SW 1271 (cell line): ENCODE measurements around the gene ROPN1B.
"Not testable (repeated sequence)": the region's sequence is repeated elsewhere in the genome, so short reads cannot be mapped to it uniquely, and the experiment has no call there.

ENCODE experiments used
- DNase-seq, 2 experiments: peaks; one replicate each; lab custom pipeline; 2025; lab: John Stamatoyannopoulos, UW

ROPN1B gene

DNA sequence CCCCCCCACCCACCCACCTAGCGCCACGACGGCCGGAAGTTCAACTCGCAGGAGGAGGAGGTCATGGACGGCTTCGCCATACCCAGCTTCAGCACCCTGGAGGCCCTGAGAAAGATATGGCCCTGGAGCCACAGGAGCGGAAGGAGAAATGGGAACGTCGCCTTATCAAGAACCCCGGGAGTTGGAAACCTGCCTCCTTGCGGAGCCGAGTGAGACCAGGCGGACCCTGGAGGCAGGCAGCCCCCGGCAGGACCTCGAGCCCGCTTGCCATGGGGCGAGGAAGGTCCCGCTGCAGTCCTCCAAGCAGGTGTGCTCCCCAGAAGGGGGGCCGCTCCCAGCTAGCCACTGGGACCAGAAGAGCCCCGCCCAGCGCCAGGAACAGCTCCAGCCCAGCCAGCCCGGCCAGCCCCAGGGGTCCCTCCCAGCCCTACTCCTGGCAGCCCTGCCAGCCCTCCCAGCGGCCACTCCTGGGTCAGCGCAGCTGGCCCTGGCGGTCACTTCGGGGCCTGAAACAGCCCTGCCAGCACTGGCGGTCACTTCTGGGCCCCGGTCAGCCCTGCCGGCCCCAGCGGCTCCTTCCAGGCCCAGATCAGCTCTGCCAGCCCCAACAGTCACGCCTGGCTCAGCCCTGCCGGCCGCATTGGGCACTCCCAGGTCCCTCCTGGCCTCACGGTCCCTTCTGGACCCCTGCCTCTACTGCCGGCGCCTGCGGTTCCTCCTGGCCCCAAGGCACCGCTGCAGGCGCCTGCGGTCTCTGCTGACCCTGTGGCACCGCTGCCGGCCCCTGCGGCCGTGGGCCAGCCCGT is 10.3 kb upstream of the ROPN1B start:
- DNase-seq, result no peak

- no peak for DNase-seq
Observed at GRCh38 chr3:125959317-125960065, 9.5 kb upstream of the ROPN1B start.

DNA sequence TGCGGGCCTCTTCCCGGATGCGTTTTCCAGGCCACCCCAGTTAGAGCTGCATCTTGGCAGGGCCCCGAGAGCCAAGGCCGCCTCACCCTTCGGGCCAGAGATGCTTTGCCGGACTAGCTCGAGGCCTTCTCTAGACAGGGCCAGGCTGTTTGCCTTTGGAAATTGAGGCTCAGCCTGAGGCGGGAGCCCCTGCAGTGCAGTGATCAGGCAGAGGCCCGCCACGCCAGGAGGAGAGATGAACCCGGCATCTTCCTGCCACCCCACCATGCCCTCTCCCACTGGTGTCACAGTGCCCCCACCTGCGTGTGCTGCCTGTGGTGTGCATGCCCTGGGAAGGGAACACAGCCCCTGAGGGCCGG is 8.9 kb upstream of the ROPN1B start:
- no peak for DNase-seq

DNA sequence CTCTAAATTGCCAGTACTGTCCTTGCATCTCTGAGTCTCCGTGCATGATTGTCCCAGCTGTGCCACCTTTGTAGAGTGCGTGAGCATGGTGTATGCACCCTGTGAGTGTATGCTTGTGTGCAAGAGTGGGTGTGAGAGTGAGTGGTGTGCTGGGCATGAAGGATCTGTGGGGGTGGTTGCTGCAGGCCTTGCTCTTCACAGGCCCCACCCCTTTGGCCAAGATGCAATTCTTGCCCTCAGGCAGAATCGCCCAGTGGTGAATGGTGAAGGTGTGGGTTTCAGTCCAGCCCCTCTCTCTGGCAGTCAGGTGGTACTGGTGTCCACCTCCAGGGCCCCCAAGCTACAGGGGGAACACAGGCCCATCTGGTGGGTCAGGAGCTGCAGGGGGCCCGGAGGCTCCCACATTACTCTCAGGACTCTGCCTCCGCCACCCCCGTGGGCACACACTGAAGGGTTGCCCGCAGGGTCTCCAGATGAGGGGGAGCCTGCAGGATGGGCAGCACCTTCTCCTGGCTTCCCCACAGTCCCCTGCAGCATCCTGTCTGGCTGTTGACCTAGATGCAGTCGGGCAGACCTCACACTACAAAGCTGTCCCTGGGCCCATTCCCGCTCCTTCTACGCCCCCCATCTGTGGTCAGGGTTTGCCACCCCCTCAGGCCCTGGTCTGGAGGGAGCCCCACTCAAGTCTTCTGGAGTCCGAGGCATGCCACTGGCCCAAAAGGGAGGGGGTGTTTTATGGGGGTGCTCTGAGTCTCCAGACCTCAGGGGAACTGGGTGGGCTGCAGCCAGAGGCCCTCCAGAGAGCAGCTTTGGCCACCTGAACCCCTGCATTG is 8.3 kb upstream of the ROPN1B start:
- DNase-seq, result no peak

- DNase-seq, result no peak
Observed at GRCh38 chr3:125961289-125961589, 7.7 kb upstream of the ROPN1B start.

GRCh38 chr3:125963834-125964233 is 5.1 kb upstream of the ROPN1B start:
- DNase-seq, result not testable (repeated sequence)

DNA sequence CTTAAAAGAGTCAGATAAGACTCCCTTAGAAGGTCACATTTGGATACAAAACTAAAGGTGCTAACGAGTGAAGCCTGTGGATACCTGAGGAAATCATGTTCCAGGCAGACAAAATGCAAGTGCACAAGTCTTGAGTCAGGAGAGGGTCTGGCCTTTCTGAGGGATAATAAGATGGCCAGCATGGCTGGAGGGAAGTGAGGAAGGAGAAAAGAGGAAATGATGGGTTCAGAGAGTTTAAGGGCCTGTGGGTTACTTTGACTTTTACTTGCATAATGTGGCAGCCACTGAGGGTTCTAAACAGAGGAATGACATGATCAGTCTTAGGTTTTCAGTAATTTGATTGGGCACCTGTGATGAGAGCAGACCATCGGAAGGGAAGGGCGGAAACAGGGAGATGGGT is 3.5 kb upstream of the ROPN1B start:
- no peak for DNase-seq

- no peak for DNase-seq
Observed at GRCh38 chr3:125967156-125967555, 1.8 kb upstream of the ROPN1B start.

DNA sequence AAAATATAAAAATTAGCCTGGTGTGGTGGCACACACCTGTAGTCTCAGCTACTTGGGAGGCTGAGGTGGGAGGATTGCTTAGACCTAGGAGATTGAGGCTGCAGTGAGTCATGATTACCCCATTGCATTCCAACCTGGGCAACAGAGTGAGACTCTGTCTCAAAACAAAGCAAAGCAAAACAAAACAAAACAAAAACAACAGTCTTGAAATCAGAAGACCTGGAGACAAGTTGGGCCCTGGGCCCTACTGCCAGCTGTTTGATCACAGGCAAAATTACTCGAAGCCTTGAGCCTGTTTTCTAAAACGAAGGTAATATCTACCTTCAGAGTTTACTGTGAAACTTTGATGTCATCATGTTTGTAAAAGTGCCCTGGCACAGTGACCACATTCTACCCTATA is 857 bp upstream of the ROPN1B start:
- not testable (repeated sequence) for DNase-seq

DNA sequence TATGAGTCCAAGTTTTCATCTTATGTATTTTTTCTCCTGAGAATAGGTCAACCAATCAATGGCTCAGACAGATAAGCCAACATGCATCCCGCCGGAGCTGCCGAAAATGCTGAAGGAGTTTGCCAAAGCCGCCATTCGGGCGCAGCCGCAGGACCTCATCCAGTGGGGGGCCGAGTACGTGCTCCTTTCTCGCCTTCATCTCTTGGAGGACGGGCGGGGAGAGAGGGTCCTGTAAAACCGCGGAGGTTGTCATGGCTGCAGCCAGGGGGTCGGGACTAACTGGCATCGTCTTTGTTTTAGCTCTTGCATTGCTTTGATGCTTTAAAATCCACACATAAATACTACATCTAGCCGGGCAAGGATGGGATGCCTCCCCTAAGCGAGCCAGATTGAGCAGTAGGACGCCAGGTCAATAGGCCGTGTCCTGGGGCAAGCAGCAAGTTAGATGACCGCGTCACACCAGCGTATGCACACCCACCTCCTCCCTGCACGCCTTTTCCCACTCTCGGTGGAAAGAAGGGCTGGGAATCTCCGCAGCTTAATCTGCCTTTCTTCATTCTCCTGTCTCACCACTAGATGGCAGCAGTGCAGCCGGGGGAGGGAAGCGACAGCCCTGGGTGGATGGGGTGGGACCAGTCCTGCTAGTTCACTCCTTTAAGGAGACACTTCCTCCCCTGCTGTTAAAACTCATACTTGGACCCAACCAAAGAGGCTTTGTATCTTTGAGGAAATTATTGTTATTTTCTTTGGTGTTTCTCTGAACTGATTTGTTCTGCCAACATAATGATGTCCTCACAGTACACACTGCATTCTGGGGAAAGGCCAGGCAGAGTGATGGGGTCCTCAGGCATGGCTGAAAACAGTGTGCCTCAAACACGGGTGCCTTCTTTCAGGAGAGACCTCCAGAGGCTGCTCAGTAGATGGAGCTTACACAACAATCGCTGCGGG is 3.3 kb downstream of the ROPN1B start:
- DNase-seq, result peak in 1 of 2 experiments; percentile 44

GRCh38 chr3:125975245-125976002 is 6.4 kb downstream of the ROPN1B start:
- not testable (repeated sequence) for DNase-seq

DNA sequence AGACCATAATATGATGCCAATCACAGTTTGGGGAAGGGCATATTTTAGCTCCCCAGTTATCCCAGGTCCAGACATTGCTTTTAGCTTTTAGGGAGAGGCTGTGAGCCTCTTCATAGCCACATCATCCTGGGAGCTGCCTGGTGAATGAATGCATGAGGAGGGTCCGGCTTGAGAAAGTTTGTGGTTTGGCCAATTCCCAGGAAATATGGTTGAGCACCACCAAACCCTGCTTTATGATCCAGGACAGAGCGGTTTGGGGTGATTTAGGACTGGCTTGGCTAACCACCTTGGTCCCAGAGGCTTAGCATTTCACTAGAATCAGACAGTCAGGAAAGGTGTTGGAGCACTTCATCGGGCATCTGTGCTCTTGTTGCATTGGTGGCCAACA is 7.0 kb downstream of the ROPN1B start:
- DNase-seq, result not testable (repeated sequence)

DNA sequence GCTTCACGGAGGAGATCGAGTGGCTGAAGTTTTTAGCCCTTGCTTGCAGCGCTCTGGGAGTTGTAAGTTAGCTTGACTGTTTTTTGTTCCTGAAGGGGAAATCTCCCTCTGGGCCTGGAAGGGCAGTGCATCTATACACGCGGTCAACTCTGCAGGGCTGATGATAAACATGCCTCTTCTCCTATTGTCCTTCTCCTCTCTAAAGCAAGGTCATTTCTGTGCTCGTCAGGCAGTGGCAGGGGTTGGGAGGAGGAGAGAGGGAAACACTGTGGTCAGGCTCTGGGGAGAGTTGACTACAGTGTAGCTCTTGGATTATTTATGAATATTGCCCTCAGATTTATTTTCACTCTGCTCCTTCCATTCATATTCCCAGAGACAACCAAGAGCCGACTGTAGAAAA is 8.1 kb downstream of the ROPN1B start:
- DNase-seq, result not testable (repeated sequence)

GRCh38 chr3:125984951-125985350 is 16.0 kb downstream of the ROPN1B start:
- DNase-seq, result not testable (repeated sequence)

DNA sequence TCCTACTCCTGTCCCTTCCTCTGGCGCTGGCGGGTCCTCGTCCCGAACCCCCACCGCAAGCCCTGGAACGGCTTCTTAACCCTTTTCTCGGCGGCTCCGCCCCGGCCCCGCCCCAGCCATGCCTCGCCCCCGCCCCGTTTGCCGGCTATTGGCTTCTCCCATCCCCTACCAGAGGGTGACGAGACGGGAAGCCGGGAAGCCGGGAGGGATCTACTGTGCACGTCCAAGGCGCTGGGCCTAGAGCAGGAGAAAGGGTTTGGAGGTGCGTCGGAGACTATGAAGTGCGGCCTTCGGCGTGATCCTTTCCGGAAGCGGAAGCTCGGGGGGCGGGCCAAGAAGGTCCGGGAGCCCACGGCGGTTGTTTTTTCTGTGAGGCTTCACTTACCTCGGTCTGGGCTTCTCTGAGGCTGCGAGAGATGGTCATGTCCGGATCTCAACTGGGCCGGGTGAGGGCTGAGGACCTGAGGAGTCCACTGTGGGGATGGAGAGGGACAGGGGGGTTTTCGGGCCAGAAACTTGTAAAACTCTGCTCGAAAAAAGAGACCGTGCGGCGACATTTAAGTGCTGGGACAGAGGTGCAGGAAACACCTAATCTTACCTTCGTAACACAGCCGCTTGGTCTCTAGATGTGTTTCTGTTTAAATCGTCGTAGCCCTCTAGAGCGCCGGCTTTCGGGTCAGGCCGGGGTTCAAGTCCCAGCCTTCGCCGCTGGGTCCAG is 21.4 kb downstream of the ROPN1B start:
- DNase-seq, result peak; percentile 79 to 89

DNA sequence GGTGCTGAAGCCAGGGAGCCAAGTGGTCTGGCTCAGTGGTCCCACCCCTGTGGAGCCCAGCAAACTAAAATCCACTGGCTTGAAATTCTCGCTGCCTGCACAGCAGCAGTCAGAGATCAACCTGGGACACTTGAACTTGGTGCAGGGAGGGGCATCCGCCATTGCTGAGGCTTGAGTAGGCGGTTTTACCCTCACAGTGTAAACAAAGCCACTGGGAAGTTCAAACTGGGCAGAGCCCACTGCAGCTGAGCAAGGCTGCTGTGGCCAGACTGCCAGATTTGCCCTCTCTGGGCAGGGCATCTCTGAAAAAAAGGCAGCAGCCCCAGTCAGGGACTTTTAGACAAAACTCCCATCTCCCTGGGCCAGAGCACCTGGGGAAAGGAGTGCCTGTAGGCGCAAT is 27.8 kb downstream of the ROPN1B start:
- DNase-seq, result not testable (repeated sequence)

- no peak for DNase-seq
Observed at GRCh38 chr3:126002189-126002588, 33.2 kb downstream of the ROPN1B start.

DNA sequence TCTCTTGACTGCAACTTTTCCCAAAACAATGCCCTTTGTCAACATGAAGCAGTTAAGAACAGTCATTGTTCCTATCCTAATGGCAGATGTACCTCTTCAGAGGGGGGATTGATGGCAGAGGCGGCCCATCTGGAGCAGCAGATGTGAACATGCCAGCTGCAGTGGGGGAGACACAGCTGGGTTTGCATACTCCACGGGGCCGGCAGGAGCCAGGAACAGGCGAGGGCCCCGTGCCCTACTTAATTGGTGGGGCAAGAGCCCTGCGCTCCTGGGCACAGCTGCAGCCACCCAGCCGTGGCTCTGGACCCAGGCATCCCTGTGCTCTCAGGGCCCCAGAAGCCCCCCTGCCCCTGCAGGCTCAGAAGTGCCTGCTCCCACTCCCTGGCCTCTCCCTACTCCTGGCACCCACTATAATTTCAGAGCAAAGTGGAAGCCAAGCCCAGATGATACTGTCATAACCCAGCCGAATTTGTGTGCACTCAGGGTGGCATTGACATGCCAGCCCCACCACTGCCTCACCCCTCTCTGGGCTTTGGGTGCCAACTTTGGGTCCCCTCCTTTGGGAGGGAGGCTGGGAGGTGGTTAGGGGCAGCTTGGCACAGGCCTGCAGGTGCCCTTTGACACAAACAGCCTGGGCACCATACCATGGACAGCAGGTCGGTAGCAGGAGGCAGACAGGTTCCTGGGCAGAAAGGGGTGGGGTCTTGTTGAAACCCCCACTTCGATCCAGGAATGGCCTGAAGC is 34.6 kb downstream of the ROPN1B start:
- DNase-seq, result no peak

DNA sequence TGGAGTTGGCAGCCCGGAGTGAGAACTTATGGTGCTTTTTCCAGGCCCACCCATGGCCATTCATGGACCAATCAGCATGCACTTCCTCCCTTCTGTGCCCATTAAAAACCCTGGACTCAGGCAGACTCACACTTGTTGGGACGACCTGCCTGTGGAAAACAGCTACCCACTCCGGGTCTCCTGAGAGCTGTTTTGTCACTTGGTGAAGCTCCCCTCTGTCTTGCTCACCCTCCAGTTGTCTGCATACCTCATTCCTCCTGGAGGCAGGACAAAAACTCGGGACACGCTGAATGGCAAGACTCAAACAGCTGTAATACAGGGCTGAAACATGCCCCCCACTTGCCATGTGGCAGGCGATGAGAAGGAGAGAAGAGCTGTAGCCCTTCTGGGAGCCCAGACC is 35.2 kb downstream of the ROPN1B start:
- DNase-seq, result no peak
